Measurements from ENCODE around the gene CDK4.
"Not testable (repeated sequence)": the region's sequence is repeated elsewhere in the genome, so short reads cannot be mapped to it uniquely, and the experiment has no call there.

Gene CDK4

GRCh38 chr12:57715036-57715748 is 36.9 kb downstream of the CDK4 start:
- in situ Hi-C loops (cut with MboI; ENCODE audit: low sequenced_read_pairs) = not testable (repeated sequence)

GRCh38 chr12:57713209-57713608 is 38.9 kb downstream of the CDK4 start:
- in situ Hi-C loops (cut with MboI; ENCODE audit: low sequenced_read_pairs) = no loop called here

- in situ Hi-C loops (cut with MboI; ENCODE audit: low sequenced_read_pairs) = no loop called here
Measured at GRCh38 chr12:57712701-57713100, 39.4 kb downstream of the CDK4 start.

GRCh38 chr12:57708296-57708695 is 43.8 kb downstream of the CDK4 start:
- in situ Hi-C loops (cut with MboI; ENCODE audit: low sequenced_read_pairs) = no loop called here

- in situ Hi-C loops (cut with MboI; ENCODE audit: low sequenced_read_pairs) = no loop called here
Measured at GRCh38 chr12:57707250-57707649, 44.9 kb downstream of the CDK4 start.

GRCh38 chr12:57700317-57700716 is 51.8 kb downstream of the CDK4 start:
- in situ Hi-C loops (cut with MboI; ENCODE audit: low sequenced_read_pairs) = no loop called here

GRCh38 chr12:57698414-57698813 is 53.7 kb downstream of the CDK4 start:
- in situ Hi-C loops (cut with MboI; ENCODE audit: low sequenced_read_pairs) = no loop called here
